ENCODE data around the gene PARD3B.
A peak's percentile ranks its signal among the peaks of the same experiment; 100 is the strongest.

Gene PARD3B

DNA sequence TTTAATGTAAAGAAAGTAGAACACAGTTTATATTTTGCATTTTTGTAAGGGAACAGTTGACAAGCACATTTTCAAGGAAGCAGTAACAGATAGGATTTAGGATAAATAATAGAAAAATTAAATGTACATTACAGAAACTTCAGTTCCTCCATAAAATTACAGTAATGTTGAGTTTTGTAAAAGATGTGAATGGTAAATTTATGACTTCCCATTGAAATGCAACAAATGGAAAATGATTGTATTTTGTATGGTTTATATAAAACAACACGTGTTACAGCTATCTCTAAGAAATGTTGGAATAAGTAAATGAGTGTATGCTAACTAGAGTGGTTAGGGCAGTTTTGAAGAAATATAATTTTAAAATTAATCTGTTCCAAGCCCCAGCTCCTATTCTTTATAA is 227.3 kb downstream of the PARD3B start:
- Histone ChIP-seq H3K27me3 (replicated peaks) (no peaks in the 10 kb centered on the region), H3K4me3 (ENCODE audit: low read depth, low read length) (no peak overlapping the region), H3K27ac (no peak overlapping the region), H3K36me3 (replicated peaks) (no peaks in the 10 kb centered on the region)
- in situ Hi-C loops (cut with HindIII; ENCODE audit: low pct_ligation_motif_present, low sequenced_read_pairs) = no loop called here
- TF ChIP-seq, protein P1, sequence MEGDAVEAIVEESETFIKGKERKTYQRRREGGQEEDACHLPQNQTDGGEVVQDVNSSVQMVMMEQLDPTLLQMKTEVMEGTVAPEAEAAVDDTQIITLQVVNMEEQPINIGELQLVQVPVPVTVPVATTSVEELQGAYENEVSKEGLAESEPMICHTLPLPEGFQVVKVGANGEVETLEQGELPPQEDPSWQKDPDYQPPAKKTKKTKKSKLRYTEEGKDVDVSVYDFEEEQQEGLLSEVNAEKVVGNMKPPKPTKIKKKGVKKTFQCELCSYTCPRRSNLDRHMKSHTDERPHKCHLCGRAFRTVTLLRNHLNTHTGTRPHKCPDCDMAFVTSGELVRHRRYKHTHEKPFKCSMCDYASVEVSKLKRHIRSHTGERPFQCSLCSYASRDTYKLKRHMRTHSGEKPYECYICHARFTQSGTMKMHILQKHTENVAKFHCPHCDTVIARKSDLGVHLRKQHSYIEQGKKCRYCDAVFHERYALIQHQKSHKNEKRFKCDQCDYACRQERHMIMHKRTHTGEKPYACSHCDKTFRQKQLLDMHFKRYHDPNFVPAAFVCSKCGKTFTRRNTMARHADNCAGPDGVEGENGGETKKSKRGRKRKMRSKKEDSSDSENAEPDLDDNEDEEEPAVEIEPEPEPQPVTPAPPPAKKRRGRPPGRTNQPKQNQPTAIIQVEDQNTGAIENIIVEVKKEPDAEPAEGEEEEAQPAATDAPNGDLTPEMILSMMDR (IDR thresholded peaks at IDR 0.05; ENCODE audit: low read depth, low read length, missing control alignments) = no peak
- DNase-seq = no peak

DNA sequence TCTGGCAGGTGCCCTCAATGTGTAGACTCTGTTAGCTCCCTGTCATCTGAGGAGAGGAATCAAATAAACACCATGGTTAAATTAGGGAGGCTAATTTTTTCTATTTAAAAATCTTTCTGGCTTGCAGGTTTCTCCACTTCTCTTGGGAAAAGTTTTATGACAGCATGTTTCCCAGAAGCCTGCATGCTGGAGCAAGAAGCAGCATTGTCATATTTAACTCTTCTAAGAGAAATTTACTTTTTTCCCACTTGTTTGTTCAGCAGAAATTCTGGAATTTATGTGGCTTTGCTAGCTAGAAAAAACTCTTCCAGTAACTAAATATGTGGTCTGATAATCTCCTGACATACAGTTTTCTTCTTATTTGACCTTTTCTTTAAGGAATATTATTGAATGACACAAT is 230.5 kb downstream of the PARD3B start:
- H3K27me3 ChIP-seq (replicated peaks) = no peaks in the 10 kb centered on the region
- no peaks in the 10 kb centered on the region for H3K36me3 ChIP-seq (replicated peaks)
- in situ Hi-C loops (cut with HindIII; ENCODE audit: low pct_ligation_motif_present, low sequenced_read_pairs) = no loop called here
- TF ChIP-seq, protein P1 (IDR thresholded peaks at IDR 0.05; ENCODE audit: low read depth, low read length, missing control alignments) = no peak
- H3K4me3 ChIP-seq (ENCODE audit: low read depth, low read length) = no peak overlapping the region
- no peak for DNase-seq
- no peak overlapping the region for H3K27ac ChIP-seq

DNA sequence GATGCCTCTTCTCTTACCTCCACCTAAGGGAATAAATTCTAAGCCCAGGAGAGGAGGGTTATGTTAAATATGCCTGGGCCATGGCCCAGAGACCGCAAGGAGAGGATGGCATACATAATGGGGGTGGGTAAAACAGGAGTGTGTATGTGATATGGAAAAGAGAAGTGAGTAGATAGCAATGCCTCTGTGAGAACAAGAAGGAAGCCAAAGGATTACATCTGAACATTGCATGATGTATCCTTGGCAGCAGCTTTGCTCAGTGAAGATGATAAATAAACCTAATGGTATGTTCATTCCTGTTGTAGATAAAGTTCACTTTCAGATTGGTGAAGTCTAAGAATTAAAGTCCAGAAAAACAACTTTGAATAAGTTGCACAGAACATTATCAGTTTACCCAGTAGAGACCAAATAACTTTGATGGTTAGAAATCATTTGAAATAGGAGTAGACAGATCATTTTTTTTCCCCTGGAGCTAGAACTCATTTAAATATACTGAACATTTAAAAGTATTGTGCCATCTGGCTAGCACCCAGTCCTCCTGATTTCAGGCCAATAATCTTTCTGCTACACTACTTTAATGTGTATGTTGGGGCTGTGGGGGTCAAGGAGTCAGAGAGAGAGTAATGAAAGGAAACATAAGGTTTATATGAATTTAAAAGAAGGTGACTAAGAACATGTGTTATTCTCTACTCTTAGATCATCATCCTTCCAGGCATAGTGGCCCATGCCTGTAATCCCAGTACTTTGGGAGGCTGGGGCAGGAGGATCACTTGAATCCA is 231.7 kb downstream of the PARD3B start:
- in situ Hi-C loops (cut with HindIII; ENCODE audit: low pct_ligation_motif_present, low sequenced_read_pairs) = no loop called here
- H3K27me3 ChIP-seq (replicated peaks) = no peaks in the 10 kb centered on the region
- TF ChIP-seq, protein P1 (IDR thresholded peaks at IDR 0.05; ENCODE audit: low read depth, low read length, missing control alignments) = no peak
- no peak overlapping the region for H3K4me3 ChIP-seq (ENCODE audit: low read depth, low read length)
- DNase-seq = peak; percentile 12
- no peak overlapping the region for H3K27ac ChIP-seq
- H3K36me3 ChIP-seq (replicated peaks) = no peaks in the 10 kb centered on the region

DNA sequence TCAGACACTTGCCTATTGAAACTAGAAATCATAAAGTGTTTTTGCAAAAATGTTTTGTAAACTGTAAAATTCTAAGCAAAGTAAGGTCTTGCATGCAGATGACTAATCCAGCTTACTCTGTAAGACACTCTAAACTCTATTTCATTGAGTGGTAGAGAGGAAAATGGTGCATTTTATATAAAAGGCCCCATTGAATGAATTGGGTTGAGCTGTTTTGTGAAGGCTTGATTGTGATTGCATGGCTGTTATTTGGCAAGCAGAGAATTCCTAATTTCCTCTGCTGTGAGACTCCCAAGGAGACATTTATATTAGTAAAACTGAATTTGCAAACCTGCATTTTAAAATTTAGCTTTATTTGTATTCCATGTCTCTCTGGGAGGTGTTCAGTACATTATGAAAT is 234.5 kb downstream of the PARD3B start:
- in situ Hi-C loops (cut with HindIII; ENCODE audit: low pct_ligation_motif_present, low sequenced_read_pairs) = no loop called here
- Histone ChIP-seq H3K27me3 (replicated peaks) (no peaks in the 10 kb centered on the region), H3K36me3 (replicated peaks) (no peaks in the 10 kb centered on the region), H3K27ac (no peak overlapping the region), H3K4me3 (ENCODE audit: low read depth, low read length) (no peak overlapping the region)
- no peak for DNase-seq
- TF ChIP-seq, protein P1 (IDR thresholded peaks at IDR 0.05; ENCODE audit: low read depth, low read length, missing control alignments) = no peak

DNA sequence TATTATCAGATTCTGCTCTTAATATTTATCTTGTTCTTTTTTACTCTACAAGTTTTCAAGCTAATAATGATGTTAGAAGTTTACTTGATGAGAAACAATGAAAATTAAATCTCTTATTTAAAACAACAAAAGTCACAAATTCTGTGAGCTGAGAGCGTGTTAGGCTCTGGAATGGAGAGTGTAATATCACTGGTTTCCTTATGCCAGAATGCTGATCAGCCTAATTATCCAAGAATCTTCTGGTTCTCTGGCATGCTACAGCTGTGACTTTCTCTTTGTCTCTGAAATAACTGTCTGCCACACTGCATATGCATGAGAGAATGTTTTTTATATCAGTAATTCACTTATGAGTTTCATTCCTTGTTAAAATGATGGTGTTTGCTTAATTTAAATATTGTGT is 236.7 kb downstream of the PARD3B start:
- no peak for DNase-seq
- in situ Hi-C loops (cut with HindIII; ENCODE audit: low pct_ligation_motif_present, low sequenced_read_pairs) = no loop called here
- no peaks in the 10 kb centered on the region for H3K36me3 ChIP-seq (replicated peaks)
- H3K27ac ChIP-seq = no peak overlapping the region
- no peak overlapping the region for H3K4me3 ChIP-seq (ENCODE audit: low read depth, low read length)
- TF ChIP-seq, protein P1 (IDR thresholded peaks at IDR 0.05; ENCODE audit: low read depth, low read length, missing control alignments) = no peak
- no peaks in the 10 kb centered on the region for H3K27me3 ChIP-seq (replicated peaks)

DNA sequence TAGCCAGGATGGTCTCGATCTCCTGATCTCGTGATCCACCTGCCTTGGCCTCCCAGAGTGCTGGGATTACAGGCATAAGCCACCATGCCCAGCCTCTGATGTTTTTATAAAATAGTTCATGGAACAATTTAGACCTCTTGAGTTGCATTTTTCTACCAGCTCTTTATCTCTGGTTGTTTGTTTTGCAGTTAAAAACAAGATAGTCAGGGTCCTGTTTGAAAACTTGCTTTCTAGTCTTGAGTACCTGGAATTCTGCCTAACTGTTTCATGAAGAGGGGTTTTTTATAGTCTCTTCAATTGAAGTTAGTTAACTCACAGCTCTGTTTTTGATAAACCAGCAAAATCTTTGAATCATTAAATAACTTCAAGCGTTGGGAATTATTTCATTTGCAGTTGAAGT is 244.8 kb downstream of the PARD3B start:
- no peaks in the 10 kb centered on the region for H3K36me3 ChIP-seq (replicated peaks)
- no peaks in the 10 kb centered on the region for H3K27me3 ChIP-seq (replicated peaks)
- TF ChIP-seq, protein P1 (IDR thresholded peaks at IDR 0.05; ENCODE audit: low read depth, low read length, missing control alignments) = no peak
- H3K4me3 ChIP-seq (ENCODE audit: low read depth, low read length) = no peak overlapping the region
- no peak overlapping the region for H3K27ac ChIP-seq
- no peak for DNase-seq
- in situ Hi-C loops (cut with HindIII; ENCODE audit: low pct_ligation_motif_present, low sequenced_read_pairs) = no loop called here

All from brain microvascular endothelial cell (primary cell).